Measurements from ENCODE around the gene MORN1.

The MORN1 gene

GRCh38 chr1:2355373-2356261 lies 35.7 kb downstream of the MORN1 start:
- no peaks in the 10 kb centered on the region for H3K4me1 Mint-ChIP-seq (ENCODE audit: low read depth)
- no peak overlapping the region for H3K27ac Mint-ChIP-seq
- H3K27me3 Mint-ChIP-seq (ENCODE audit: low read depth) = no peaks in the 10 kb centered on the region
- H3K36me3 Mint-ChIP-seq (ENCODE audit: low read depth) = no peaks in the 10 kb centered on the region
- DNase-seq (ENCODE audit: low spot score) = no peak
- no peaks in the 10 kb centered on the region for H3K9me3 Mint-ChIP-seq
- H3K4me3 Mint-ChIP-seq = no peak overlapping the region

DNA sequence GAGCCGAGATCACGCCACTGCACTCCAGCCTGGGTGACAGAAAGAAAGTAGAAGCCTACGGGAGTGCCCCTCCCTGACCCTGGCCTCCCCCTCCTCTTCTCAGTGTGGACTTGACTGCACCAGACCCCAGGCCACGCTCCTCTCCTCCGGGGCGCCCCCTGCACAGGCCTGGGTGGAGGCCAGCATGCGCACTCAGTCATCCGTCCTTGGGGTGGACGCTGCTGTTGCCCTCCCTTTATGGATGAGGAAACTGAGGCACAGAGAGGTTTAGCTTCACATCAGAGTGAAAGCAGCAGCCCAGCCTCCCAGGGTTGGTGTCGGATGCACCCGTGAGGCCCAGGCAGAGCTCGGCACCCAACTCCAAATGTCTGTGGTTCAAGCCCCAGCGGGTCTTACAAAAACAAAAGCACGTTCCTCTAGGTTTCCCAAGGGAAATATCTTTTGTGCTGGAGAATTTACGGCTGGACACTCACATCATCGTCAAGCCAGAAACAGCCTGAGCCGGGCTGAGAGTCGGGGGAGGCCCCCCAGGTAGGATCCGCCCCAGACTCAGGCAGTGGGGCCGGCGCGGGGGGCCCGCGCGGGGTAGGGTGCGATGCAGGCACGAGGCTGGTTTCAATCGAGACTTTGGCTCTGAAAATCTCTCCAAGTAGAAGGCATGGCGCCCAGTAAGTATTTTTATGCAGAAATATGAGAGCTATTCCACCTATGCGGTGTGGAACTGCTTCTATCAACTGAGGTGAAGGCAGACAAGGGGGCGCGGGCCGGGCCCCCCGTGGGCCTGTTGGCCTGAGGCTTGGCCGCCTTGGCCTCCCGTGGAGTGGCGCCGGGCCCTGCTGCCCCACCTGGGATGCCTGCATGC lies 36.6 kb downstream of the MORN1 start:
- Mint-ChIP-seq H3K27me3 (ENCODE audit: low read depth) (no peaks in the 10 kb centered on the region), H3K27ac (no peak overlapping the region), H3K4me1 (ENCODE audit: low read depth) (no peaks in the 10 kb centered on the region), H3K36me3 (ENCODE audit: low read depth) (no peaks in the 10 kb centered on the region), H3K4me3 (no peak overlapping the region), H3K9me3 (no peaks in the 10 kb centered on the region)
- DNase-seq (ENCODE audit: low spot score) = no peak

DNA sequence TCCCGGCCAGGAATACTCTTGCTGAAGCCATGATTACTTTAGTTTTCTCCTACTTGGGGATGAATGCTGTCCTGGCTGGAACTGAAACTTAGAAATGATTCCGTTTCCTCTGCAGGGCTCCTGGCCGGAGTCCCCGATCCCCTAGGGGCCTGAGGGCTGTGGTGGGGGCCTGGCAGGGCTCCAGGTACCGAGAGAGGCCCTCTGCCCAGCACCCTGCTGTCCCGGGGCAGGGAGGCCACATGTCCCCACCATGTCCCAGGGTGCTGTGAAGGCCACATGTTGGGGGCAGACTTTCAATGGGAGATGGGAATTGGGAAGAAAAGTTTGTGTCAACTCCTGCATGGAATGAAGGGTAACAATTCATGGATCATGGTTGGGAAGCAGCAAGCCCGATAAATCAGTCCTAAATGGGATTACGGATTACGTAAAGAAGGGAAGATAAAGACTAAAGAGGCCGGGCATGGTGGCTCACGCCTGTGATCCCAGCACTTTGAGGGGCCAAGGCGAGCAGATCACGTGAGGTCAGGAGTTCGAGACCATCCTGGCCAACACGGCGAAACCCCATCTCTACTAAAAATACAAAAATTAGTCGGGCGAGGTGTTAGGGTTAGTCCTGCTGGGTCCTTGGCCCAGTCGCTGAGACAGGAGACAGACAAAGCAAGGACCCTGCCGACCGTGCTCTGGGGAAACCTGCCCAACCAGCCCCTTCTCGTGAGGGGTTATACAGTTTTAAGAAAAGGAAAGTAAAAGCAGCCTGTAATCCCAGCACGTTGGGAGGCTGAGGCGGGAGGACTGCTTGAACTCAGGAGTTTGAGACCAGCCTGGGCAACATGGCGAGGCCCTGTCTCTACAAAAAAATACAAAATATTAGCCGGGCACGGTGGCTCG lies 37.6 kb downstream of the MORN1 start:
- H3K27ac Mint-ChIP-seq = no peak overlapping the region
- H3K9me3 Mint-ChIP-seq = no peaks in the 10 kb centered on the region
- H3K4me1 Mint-ChIP-seq (ENCODE audit: low read depth) = no peaks in the 10 kb centered on the region
- no peaks in the 10 kb centered on the region for H3K36me3 Mint-ChIP-seq (ENCODE audit: low read depth)
- H3K4me3 Mint-ChIP-seq = no peak overlapping the region
- DNase-seq (ENCODE audit: low spot score) = no peak
- H3K27me3 Mint-ChIP-seq (ENCODE audit: low read depth) = no peaks in the 10 kb centered on the region

DNA sequence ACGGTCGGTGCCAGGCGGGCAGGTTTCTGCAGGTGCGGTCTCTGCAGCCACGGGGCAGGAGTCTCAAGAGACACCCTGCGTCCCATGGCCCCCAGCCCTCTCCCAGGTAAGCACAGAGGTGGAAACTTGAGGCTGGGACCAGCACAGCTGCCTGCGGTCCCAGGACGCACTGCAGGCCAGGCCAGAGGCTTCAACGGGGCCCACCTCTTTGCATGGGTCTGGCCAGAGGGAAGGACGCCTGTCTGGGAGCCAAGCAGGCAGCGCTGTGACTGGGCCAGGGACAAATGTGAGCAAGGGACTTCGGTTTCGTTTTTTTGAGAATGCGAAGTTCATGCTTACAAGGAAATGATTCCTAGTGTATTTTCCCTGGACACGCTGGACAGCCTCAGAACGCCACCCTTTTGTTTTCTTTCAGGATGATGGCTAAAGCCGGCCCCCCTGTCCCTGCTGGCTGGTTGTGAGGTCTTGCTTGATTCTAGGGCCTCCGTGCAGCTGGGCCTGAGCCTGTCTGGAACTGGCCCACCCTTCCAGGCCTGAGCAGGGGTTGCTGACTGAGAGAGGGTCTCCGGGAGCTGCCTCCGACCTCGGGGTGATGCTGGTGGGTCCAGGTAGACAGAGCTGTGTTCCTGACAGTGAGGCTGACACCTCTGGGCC lies 38.3 kb downstream of the MORN1 start:
- Mint-ChIP-seq H3K4me3 (no peak overlapping the region), H3K27ac (no peak overlapping the region), H3K27me3 (ENCODE audit: low read depth) (no peaks in the 10 kb centered on the region), H3K4me1 (ENCODE audit: low read depth) (no peaks in the 10 kb centered on the region), H3K36me3 (ENCODE audit: low read depth) (no peaks in the 10 kb centered on the region), H3K9me3 (no peaks in the 10 kb centered on the region)
- no peak for DNase-seq (ENCODE audit: low spot score)

GRCh38 chr1:2352341-2352896 lies 38.9 kb downstream of the MORN1 start:
- H3K36me3 Mint-ChIP-seq (ENCODE audit: low read depth) = no peaks in the 10 kb centered on the region
- no peak for DNase-seq (ENCODE audit: low spot score)
- no peaks in the 10 kb centered on the region for H3K27me3 Mint-ChIP-seq (ENCODE audit: low read depth)
- H3K4me3 Mint-ChIP-seq = no peak overlapping the region
- H3K27ac Mint-ChIP-seq = no peak overlapping the region
- no peaks in the 10 kb centered on the region for H3K4me1 Mint-ChIP-seq (ENCODE audit: low read depth)
- H3K9me3 Mint-ChIP-seq = no peaks in the 10 kb centered on the region

DNA sequence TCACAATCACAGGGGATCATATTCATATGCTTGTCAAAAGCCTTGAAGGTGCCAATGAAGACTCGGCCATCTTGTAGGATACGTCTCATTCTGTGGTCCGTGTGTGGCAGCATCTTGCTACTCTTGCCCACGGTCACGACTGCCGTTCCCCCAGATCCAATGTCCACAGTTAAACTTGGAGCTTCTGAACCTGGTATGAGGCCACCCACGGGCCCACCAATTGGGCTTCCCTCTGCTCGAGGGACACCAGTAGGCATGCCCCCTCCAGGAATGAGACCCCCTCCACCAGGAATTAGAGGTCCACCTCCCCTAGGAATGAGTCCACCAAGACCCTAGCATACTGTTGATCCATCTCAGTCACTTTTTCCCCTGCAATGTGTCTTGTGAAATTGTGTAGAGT lies 39.6 kb downstream of the MORN1 start:
- no peaks in the 10 kb centered on the region for H3K9me3 Mint-ChIP-seq
- no peaks in the 10 kb centered on the region for H3K4me1 Mint-ChIP-seq (ENCODE audit: low read depth)
- DNase-seq (ENCODE audit: low spot score) = no peak
- H3K4me3 Mint-ChIP-seq = no peak overlapping the region
- no peaks in the 10 kb centered on the region for H3K27me3 Mint-ChIP-seq (ENCODE audit: low read depth)
- H3K36me3 Mint-ChIP-seq (ENCODE audit: low read depth) = no peaks in the 10 kb centered on the region
- no peak overlapping the region for H3K27ac Mint-ChIP-seq

- Mint-ChIP-seq H3K4me3 (no peak overlapping the region), H3K27ac (no peak overlapping the region), H3K27me3 (ENCODE audit: low read depth) (no peaks in the 10 kb centered on the region), H3K36me3 (ENCODE audit: low read depth) (no peaks in the 10 kb centered on the region), H3K9me3 (no peaks in the 10 kb centered on the region), H3K4me1 (ENCODE audit: low read depth) (no peaks in the 10 kb centered on the region)
- DNase-seq (ENCODE audit: low spot score) = no peak
Observed at GRCh38 chr1:2350911-2351655, 40.3 kb downstream of the MORN1 start.

GRCh38 chr1:2350501-2350900 lies 40.9 kb downstream of the MORN1 start:
- DNase-seq (ENCODE audit: low spot score) = no peak
- Mint-ChIP-seq H3K36me3 (ENCODE audit: low read depth) (no peaks in the 10 kb centered on the region), H3K4me3 (no peak overlapping the region), H3K27ac (no peak overlapping the region), H3K4me1 (ENCODE audit: low read depth) (no peaks in the 10 kb centered on the region), H3K9me3 (no peaks in the 10 kb centered on the region), H3K27me3 (ENCODE audit: low read depth) (no peaks in the 10 kb centered on the region)

DNA sequence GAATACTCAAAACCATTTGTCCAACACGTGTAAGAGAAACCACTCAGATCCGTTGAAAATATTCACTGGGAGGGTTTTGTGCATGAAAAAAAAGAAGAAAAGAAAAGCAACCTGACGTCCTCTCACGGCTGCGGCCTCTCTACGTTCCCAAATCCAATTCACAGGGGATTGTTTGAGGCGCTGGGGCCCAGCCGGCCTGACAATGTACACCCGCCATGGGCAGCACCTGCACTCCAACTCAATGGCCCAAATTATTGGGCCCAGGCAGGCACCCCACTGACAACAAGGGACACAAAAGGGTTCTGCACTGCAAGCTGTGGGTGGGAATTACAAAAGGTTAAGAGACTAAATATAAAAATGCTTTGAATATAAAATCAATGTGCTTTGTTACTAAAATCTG lies 41.5 kb downstream of the MORN1 start:
- Mint-ChIP-seq H3K27ac (no peak overlapping the region), H3K27me3 (ENCODE audit: low read depth) (no peaks in the 10 kb centered on the region), H3K36me3 (ENCODE audit: low read depth) (no peaks in the 10 kb centered on the region), H3K9me3 (no peaks in the 10 kb centered on the region), H3K4me1 (ENCODE audit: low read depth) (no peaks in the 10 kb centered on the region), H3K4me3 (no peak overlapping the region)
- DNase-seq (ENCODE audit: low spot score) = no peak

DNA sequence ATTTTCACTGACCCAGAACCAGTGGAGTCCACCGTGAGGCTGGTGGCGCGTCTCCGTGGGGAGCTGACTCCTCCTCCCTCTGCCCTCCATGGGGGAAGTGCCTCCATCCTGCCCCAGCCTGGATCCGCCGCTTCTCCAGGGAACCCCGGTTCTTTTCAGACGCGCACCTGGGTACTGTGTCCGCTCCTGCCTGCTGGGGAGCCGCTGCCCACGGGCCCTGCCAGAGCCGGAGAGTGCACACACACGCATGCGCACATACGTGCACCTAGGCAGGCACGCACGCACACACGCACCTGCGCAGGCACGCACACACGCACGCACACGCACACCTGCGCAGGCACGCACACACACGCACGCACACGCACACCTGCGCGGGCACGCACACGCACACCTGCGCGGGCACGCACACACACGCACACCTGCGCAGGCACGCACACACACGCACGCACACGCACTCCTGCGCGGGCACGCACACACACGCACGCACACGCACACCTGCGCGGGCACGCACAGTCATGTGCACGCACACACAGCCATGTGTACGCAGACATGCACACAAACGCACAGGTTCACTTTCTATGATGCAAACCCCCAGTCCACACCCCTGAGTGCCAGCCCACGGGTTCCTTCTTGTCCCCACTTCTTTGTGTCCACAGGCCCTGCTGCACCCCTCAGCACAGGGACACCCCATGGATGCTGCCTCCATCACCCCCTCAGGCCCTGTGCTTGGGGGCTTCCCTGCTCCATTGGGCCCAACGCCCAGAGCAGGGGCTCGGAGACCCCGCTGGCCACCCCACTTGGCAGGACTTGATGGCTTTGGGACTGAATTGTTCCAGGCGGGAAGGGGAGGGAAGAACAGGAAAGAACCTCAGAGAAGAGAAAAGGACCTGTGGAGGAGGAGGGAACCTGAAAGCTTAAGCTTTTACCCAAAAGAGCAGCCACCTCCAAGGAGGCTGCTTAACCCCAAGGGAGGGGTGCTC lies 42.7 kb downstream of the MORN1 start:
- Mint-ChIP-seq H3K4me3 (no peak overlapping the region), H3K36me3 (ENCODE audit: low read depth) (no peaks in the 10 kb centered on the region), H3K4me1 (ENCODE audit: low read depth) (no peaks in the 10 kb centered on the region), H3K9me3 (no peaks in the 10 kb centered on the region), H3K27ac (no peak overlapping the region), H3K27me3 (ENCODE audit: low read depth) (no peaks in the 10 kb centered on the region)
- no peak for DNase-seq (ENCODE audit: low spot score)

- H3K4me1 Mint-ChIP-seq (ENCODE audit: low read depth) = no peaks in the 10 kb centered on the region
- H3K9me3 Mint-ChIP-seq = no peaks in the 10 kb centered on the region
- no peak overlapping the region for H3K27ac Mint-ChIP-seq
- no peak for DNase-seq (ENCODE audit: low spot score)
- no peaks in the 10 kb centered on the region for H3K27me3 Mint-ChIP-seq (ENCODE audit: low read depth)
- H3K4me3 Mint-ChIP-seq = no peak overlapping the region
- no peaks in the 10 kb centered on the region for H3K36me3 Mint-ChIP-seq (ENCODE audit: low read depth)
Observed at GRCh38 chr1:2347896-2348295, 43.5 kb downstream of the MORN1 start.

GRCh38 chr1:2347409-2347785 lies 44.0 kb downstream of the MORN1 start:
- Mint-ChIP-seq H3K27ac (no peak overlapping the region), H3K4me1 (ENCODE audit: low read depth) (no peaks in the 10 kb centered on the region), H3K27me3 (ENCODE audit: low read depth) (no peaks in the 10 kb centered on the region), H3K9me3 (no peaks in the 10 kb centered on the region), H3K4me3 (no peak overlapping the region), H3K36me3 (ENCODE audit: low read depth) (no peaks in the 10 kb centered on the region)
- DNase-seq (ENCODE audit: low spot score) = no peak

Measured in T-helper 2 cell treated with Interferon-gamma antibody and Interleukin-4, amounts not matched to agents 5 μg/mL and 100 μg/mL, for 36 hours (primary cell).